Measurements from ENCODE around the gene CASTOR1. TPM values are rescaled to one million over a fixed set of nuclear protein-coding genes. Genes with fewer than 3 reads are reported as not detected.

The CASTOR1 gene
- total and polyA plus RNA-seq, 2 experiments from 2014 or later = 19.0 to 22.2 TPM

- Histone ChIP-seq H3K36me3 (no peaks in the 10 kb centered on the region), H3K27me3 (no peaks in the 10 kb centered on the region), H3K27ac (no peak overlapping the region), H3K4me3 (no peak overlapping the region), H3K4me1 (ENCODE audit: low read depth) (peaks cover 3% of the 10 kb centered on the region), H3K9me3 (ENCODE audit: low read depth) (no peaks in the 10 kb centered on the region)
- DNase-seq (ENCODE audit: low read depth in 1 of 2, low spot score in 1 of 2) = peak in 1 of 2 donors; percentile 88
- no peak for TF ChIP-seq CTCF (IDR thresholded peaks at IDR 0.05; ENCODE audit: low read depth, low read length)
These were observed 50.4 kb downstream of the CASTOR1 start for GRCh38 chr22:30238661-30239487.

GRCh38 chr22:30238136-30238535 lies 51.2 kb downstream of the CASTOR1 start:
- H3K9me3 ChIP-seq (ENCODE audit: low read depth) = no peaks in the 10 kb centered on the region
- H3K36me3 ChIP-seq = no peaks in the 10 kb centered on the region
- H3K27me3 ChIP-seq = no peaks in the 10 kb centered on the region
- no peak overlapping the region for H3K27ac ChIP-seq
- H3K4me1 ChIP-seq (ENCODE audit: low read depth) = peaks cover 3% of the 10 kb centered on the region
- no peak overlapping the region for H3K4me3 ChIP-seq
- DNase-seq (ENCODE audit: low read depth in 1 of 2, low spot score in 1 of 2) = peak in 1 of 2 donors; percentile 57
- TF ChIP-seq CTCF (IDR thresholded peaks at IDR 0.05; ENCODE audit: low read depth, low read length) = no peak

- no peak for TF ChIP-seq CTCF (IDR thresholded peaks at IDR 0.05; ENCODE audit: low read depth, low read length)
- Histone ChIP-seq H3K36me3 (no peaks in the 10 kb centered on the region), H3K27me3 (no peaks in the 10 kb centered on the region), H3K9me3 (ENCODE audit: low read depth) (no peaks in the 10 kb centered on the region), H3K4me3 (no peak overlapping the region), H3K27ac (no peak overlapping the region), H3K4me1 (ENCODE audit: low read depth) (peaks cover 3% of the 10 kb centered on the region)
- DNase-seq (ENCODE audit: low read depth in 1 of 2, low spot score in 1 of 2) = no peak
These were observed 52.4 kb downstream of the CASTOR1 start for GRCh38 chr22:30236875-30237274.

GRCh38 chr22:30235687-30236170 lies 53.6 kb downstream of the CASTOR1 start:
- no peak overlapping the region for H3K27ac ChIP-seq
- no peak overlapping the region for H3K4me3 ChIP-seq
- TF ChIP-seq CTCF (IDR thresholded peaks at IDR 0.05; ENCODE audit: low read depth, low read length) = no peak
- H3K9me3 ChIP-seq (ENCODE audit: low read depth) = no peaks in the 10 kb centered on the region
- H3K36me3 ChIP-seq = no peaks in the 10 kb centered on the region
- peaks cover 3% of the 10 kb centered on the region for H3K4me1 ChIP-seq (ENCODE audit: low read depth)
- peak in 1 of 2 donors; percentile 90 for DNase-seq (ENCODE audit: low read depth in 1 of 2, low spot score in 1 of 2)
- H3K27me3 ChIP-seq = no peaks in the 10 kb centered on the region

Other genes with a start within 250 kb of the CASTOR1 start
- not detected in 2 replicates for gene HORMAD2, start 209.0 kb downstream of the CASTOR1 start, total RNA-seq
- gene HORMAD2, start 209.0 kb downstream of the CASTOR1 start, polyA plus RNA-seq = not detected in 2 replicates
- gene LIF, start 42.7 kb downstream of the CASTOR1 start, total RNA-seq = 0.39 and 1.0 TPM in 2 replicates
- 0.64 and 1.7 TPM in 2 replicates for gene LIF, start 42.7 kb downstream of the CASTOR1 start, polyA plus RNA-seq
- not detected in 2 replicates for gene OSM, start 22.7 kb downstream of the CASTOR1 start, total RNA-seq
- gene OSM, start 22.7 kb downstream of the CASTOR1 start, polyA plus RNA-seq = not detected in 2 replicates
- 18.8 and 21.8 TPM in 2 replicates for gene TBC1D10A, start 37.4 kb upstream of the CASTOR1 start, total RNA-seq
- gene TBC1D10A, start 37.4 kb upstream of the CASTOR1 start, polyA plus RNA-seq = 11.8 and 14.9 TPM in 2 replicates
- 90.5 and 160 TPM in 2 replicates for gene SF3A1, start 67.4 kb upstream of the CASTOR1 start, total RNA-seq
- gene SF3A1, start 67.4 kb upstream of the CASTOR1 start, polyA plus RNA-seq = 92.6 and 124 TPM in 2 replicates
- gene CCDC157, start 67.5 kb upstream of the CASTOR1 start, total RNA-seq = 8.7 and 12.9 TPM in 2 replicates
- 5.0 and 7.1 TPM in 2 replicates for gene CCDC157, start 67.5 kb upstream of the CASTOR1 start, polyA plus RNA-seq
- 30.4 and 39.8 TPM in 2 replicates for gene RNF215, start 97.9 kb upstream of the CASTOR1 start, total RNA-seq
- 9.5 and 13.1 TPM in 2 replicates for gene RNF215, start 97.9 kb upstream of the CASTOR1 start, polyA plus RNA-seq
- gene SEC14L2, start 107.5 kb upstream of the CASTOR1 start, total RNA-seq = 2.2 and 2.9 TPM in 2 replicates
- 11.2 and 13.9 TPM in 2 replicates for gene SEC14L2, start 107.5 kb upstream of the CASTOR1 start, polyA plus RNA-seq
- 39.3 and 73.4 TPM in 2 replicates for gene MTFP1, start 136.3 kb upstream of the CASTOR1 start, total RNA-seq
- gene MTFP1, start 136.3 kb upstream of the CASTOR1 start, polyA plus RNA-seq = 64.8 and 100.0 TPM in 2 replicates
- not detected in 2 replicates for gene SEC14L3, start 182.5 kb upstream of the CASTOR1 start, total RNA-seq
- gene SEC14L3, start 182.5 kb upstream of the CASTOR1 start, polyA plus RNA-seq = not detected in 2 replicates
- 0.33 TPM in 1 of 2 replicates, not detected in the other for gene SEC14L4, start 216.2 kb upstream of the CASTOR1 start, total RNA-seq
- gene SEC14L4, start 216.2 kb upstream of the CASTOR1 start, polyA plus RNA-seq = 0.09 TPM in 1 of 2 replicates, not detected in the other

Data from cardiac muscle cell (in vitro differentiated cells and primary cell).